ENCODE data around the gene IL36RN. TPM values are rescaled to one million over a fixed set of nuclear protein-coding genes. Genes with fewer than 3 reads are reported as not detected.

The IL36RN gene
- total RNA-seq, 1 experiment from 2014 or later, result 1.7 TPM

DNA sequence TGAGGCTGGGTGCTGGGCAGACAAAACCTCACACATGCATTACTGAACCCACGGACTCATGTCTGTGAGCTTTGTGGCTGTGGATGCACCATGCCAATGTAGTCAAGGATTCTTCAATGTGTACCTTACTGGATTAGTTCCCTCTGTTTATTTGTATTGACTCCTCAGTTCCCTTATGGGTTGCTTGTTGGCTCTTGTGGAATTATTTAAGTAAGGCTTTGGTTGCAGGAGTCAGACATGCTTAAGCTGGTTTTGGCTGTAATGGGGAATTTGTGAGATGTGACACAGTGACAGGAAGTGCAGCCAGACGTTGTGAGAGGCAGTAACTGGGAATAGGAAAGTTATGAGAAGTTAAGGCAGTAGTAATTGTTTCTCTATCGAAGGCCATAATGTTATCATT, 54.8 kb downstream of the IL36RN start:
- H3K27me3 ChIP-seq (ENCODE audit: insufficient read depth, low read depth), result no peaks in the 10 kb centered on the region
- intact Hi-C loops (cut with micrococcal nuclease; ENCODE audit: unreplicated experiment), result no loop called here
- H3K9me3 ChIP-seq (ENCODE audit: insufficient read depth, low read depth), result no peaks in the 10 kb centered on the region
- H3F3A ChIP-seq (ENCODE audit: insufficient read depth, low read depth), result peaks cover 9% of the 10 kb centered on the region; the same call in 1 of the 2 replicates
- no peak overlapping the region for H3K27ac ChIP-seq
- TF ChIP-seq, protein P1, sequence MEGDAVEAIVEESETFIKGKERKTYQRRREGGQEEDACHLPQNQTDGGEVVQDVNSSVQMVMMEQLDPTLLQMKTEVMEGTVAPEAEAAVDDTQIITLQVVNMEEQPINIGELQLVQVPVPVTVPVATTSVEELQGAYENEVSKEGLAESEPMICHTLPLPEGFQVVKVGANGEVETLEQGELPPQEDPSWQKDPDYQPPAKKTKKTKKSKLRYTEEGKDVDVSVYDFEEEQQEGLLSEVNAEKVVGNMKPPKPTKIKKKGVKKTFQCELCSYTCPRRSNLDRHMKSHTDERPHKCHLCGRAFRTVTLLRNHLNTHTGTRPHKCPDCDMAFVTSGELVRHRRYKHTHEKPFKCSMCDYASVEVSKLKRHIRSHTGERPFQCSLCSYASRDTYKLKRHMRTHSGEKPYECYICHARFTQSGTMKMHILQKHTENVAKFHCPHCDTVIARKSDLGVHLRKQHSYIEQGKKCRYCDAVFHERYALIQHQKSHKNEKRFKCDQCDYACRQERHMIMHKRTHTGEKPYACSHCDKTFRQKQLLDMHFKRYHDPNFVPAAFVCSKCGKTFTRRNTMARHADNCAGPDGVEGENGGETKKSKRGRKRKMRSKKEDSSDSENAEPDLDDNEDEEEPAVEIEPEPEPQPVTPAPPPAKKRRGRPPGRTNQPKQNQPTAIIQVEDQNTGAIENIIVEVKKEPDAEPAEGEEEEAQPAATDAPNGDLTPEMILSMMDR (conservative IDR thresholded peaks at IDR 0.05), result no peak
- no peak for TF ChIP-seq EZH2 (IDR thresholded peaks at IDR 0.05; ENCODE audit: low read depth)
- DNase-seq, result no peak
- ChIA-PET CTCF (no interaction called here), POLR2A (ENCODE audit: unreplicated experiment) (no interaction called here)
- peaks cover 33% of the 10 kb centered on the region for H3K4me1 ChIP-seq (replicated peaks; ENCODE audit: insufficient read depth)
- H3K79me2 ChIP-seq (ENCODE audit: low read depth), result no peaks in the 10 kb centered on the region
- H3K4me2 ChIP-seq, result no peak overlapping the region
- H4K20me1 ChIP-seq (ENCODE audit: insufficient read depth), result no peaks in the 10 kb centered on the region
- no TSS peak for BruUV-seq (replicated peaks)
- H3K4me3 ChIP-seq, result no peak overlapping the region
- no peaks in the 10 kb centered on the region for H3K9me2 ChIP-seq (ENCODE audit: insufficient read depth)
- no peak overlapping the region for H2AFZ ChIP-seq
- no peaks in the 10 kb centered on the region for H3K36me3 ChIP-seq (ENCODE audit: low read depth)

Other genes with a start within 250 kb of the IL36RN start
- 1.4 TPM in 2 replicates for gene IL1B, start 222.4 kb upstream of the IL36RN start, total RNA-seq (2021)
- gene IL37, start 148.0 kb upstream of the IL36RN start, total RNA-seq (2021), result 1.0 and 1.7 TPM in 2 replicates
- not detected in 2 replicates for gene IL36G, start 81.2 kb upstream of the IL36RN start, total RNA-seq (2021)
- not detected in 2 replicates for gene IL36A, start 53.7 kb upstream of the IL36RN start, total RNA-seq (2021)
- not detected in 2 replicates for gene IL36B, start 6.3 kb upstream of the IL36RN start, total RNA-seq (2021)
- not detected in 2 replicates for gene IL1F10, start 8.8 kb downstream of the IL36RN start, total RNA-seq (2021)
- gene IL1RN, start 68.4 kb downstream of the IL36RN start, total RNA-seq (2021), result 5.0 and 8.4 TPM in 2 replicates
- 29.6 and 38.7 TPM in 2 replicates for gene PSD4, start 114.8 kb downstream of the IL36RN start, total RNA-seq (2021)
- gene PAX8, start 219.7 kb downstream of the IL36RN start, total RNA-seq (2021), result 5.8 and 6.4 TPM in 2 replicates